HFFc6 (cell line): ENCODE results near the gene TLCD3B. TPM values are rescaled to one million over a fixed set of nuclear protein-coding genes. Genes with fewer than 3 reads are reported as not detected.
A peak's percentile ranks its signal among the peaks of the same experiment; 100 is the strongest.
"Not testable (repeated sequence)": the region's sequence is repeated elsewhere in the genome, so short reads cannot be mapped to it uniquely, and the experiment has no call there.

Source experiments
- DNase-seq: peaks from one replicate; pipeline ENCODE4 v3.0.0-alpha.2; 2018
- H3K27ac Mint-ChIP-seq: 2 replicates; pipeline ENCODE4 v1.8.0; 2020; ENCODE audit warnings: mild to moderate bottlenecking, mixed read lengths
- H3K27me3 Mint-ChIP-seq: 2 replicates; pipeline ENCODE4 v1.8.0; 2021; ENCODE audit warnings: mild to moderate bottlenecking, moderate library complexity, mixed read lengths; ENCODE audit not compliant: insufficient read depth
- H3K36me3 Mint-ChIP-seq: 2 replicates; pipeline ENCODE4 v1.8.0; 2021; ENCODE audit warnings: low read depth, mixed read lengths
- H3K4me1 Mint-ChIP-seq: 2 replicates; pipeline ENCODE4 v1.8.0; 2020; ENCODE audit warnings: low read depth, mixed read lengths
- H3K4me3 Mint-ChIP-seq: 2 replicates; pipeline ENCODE4 v1.8.0; 2020; ENCODE audit warnings: mild to moderate bottlenecking, moderate library complexity, mixed read lengths
- H3K9me3 Mint-ChIP-seq: 2 replicates; pipeline ENCODE4 v1.8.0; 2020; ENCODE audit warnings: mild to moderate bottlenecking, mixed read lengths
- total RNA-seq, 6 experiments: library from RNA; stranded (reverse); fragmentation: NEBNext Ultra II Directional; extraction: Animal tissue kit (Norgen Biotek cat#: 25700); gene quantifications; 2 replicates in 1 of 6; 3 replicates in 5 of 6; pipeline ENCODE4 v1.2.3, GENCODE V29; 2021
- TF ChIP-seq, protein P1 (sequence below): fragments of 200-600 bp; sonication (generic); IDR thresholded peaks from 2 replicates; pipeline ENCODE4 v1.5.0; 2021; ENCODE audit warnings: antibody characterized with exemption, mild to moderate bottlenecking

Gene TLCD3B
- total RNA-seq, 6 experiments from 2014 or later = 0.28 to 0.39 (median 0.33) TPM; not detected in 2

- Mint-ChIP-seq H3K27me3 (peaks cover 2% of the 10 kb centered on the region; the same call in 1 of the 2 replicates), H3K4me3 (no peak overlapping the region), H3K4me1 (peaks cover 11% of the 10 kb centered on the region), H3K9me3 (no peaks in the 10 kb centered on the region), H3K36me3 (0 out of 2 replicates have a peak, but pooled peaks cover 2% of the 10 kb centered on the region), H3K27ac (no peak overlapping the region)
- TF ChIP-seq, protein P1, sequence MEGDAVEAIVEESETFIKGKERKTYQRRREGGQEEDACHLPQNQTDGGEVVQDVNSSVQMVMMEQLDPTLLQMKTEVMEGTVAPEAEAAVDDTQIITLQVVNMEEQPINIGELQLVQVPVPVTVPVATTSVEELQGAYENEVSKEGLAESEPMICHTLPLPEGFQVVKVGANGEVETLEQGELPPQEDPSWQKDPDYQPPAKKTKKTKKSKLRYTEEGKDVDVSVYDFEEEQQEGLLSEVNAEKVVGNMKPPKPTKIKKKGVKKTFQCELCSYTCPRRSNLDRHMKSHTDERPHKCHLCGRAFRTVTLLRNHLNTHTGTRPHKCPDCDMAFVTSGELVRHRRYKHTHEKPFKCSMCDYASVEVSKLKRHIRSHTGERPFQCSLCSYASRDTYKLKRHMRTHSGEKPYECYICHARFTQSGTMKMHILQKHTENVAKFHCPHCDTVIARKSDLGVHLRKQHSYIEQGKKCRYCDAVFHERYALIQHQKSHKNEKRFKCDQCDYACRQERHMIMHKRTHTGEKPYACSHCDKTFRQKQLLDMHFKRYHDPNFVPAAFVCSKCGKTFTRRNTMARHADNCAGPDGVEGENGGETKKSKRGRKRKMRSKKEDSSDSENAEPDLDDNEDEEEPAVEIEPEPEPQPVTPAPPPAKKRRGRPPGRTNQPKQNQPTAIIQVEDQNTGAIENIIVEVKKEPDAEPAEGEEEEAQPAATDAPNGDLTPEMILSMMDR = no peak
- no peak for DNase-seq
These were observed 15.5 kb upstream of the TLCD3B start for GRCh38 chr16:30046588-30046987.

DNA sequence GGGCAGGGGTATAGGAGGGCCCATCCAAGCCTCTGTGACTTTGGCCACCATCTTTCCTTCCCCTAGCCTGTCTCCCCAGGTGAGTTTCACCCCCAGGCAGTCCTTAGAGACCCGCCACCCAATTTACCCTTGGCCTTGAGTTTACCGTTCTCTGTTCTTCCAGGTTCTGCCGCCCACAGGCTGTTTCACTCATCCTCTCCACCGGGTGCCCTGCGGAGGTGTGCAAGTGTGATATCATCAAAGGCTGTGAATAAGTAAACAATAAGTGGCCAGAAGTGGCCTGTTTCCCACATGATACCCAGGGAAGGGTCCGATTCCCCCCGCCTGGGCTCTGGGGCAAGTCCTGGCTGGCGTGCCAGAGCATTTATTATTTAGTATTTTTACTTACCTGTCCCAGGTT is 15.1 kb upstream of the TLCD3B start:
- no peaks in the 10 kb centered on the region for H3K36me3 Mint-ChIP-seq
- peaks cover 2% of the 10 kb centered on the region; the same call in 1 of the 2 replicates for H3K27me3 Mint-ChIP-seq
- H3K4me1 Mint-ChIP-seq = peaks cover 8% of the 10 kb centered on the region

DNA sequence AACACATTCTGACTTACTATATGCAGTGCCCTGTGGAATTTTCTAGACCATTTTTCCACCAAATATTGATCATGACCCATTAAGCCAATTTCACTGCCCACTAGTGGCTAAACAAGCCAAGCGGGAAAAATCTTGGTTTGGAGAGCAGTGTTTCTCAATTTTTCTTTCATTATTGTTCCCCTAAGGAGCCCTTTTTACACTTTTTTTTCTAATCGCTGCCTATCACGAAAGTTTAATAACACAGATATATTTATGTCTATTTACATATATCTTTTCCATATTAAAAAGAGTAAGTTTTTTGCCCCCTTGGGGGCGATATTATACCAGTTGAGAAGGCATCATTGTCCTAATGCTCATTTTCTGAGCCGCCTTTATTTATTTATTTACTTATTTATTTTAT is 10.8 kb upstream of the TLCD3B start:
- TF ChIP-seq, protein P1 = peak; percentile 83
- Mint-ChIP-seq H3K27ac (no peak overlapping the region), H3K9me3 (no peaks in the 10 kb centered on the region), H3K36me3 (no peaks in the 10 kb centered on the region), H3K4me1 (no peaks in the 10 kb centered on the region), H3K27me3 (peaks cover 10% of the 10 kb centered on the region), H3K4me3 (no peak overlapping the region)
- peak; percentile 53 for DNase-seq

More for the DNA sequence above, 15.1 kb upstream of the TLCD3B start:
- H3K4me3 Mint-ChIP-seq = no peak overlapping the region
- TF ChIP-seq, protein P1 = no peak
- no peak for DNase-seq
- H3K9me3 Mint-ChIP-seq = no peaks in the 10 kb centered on the region
- no peak overlapping the region for H3K27ac Mint-ChIP-seq

DNA sequence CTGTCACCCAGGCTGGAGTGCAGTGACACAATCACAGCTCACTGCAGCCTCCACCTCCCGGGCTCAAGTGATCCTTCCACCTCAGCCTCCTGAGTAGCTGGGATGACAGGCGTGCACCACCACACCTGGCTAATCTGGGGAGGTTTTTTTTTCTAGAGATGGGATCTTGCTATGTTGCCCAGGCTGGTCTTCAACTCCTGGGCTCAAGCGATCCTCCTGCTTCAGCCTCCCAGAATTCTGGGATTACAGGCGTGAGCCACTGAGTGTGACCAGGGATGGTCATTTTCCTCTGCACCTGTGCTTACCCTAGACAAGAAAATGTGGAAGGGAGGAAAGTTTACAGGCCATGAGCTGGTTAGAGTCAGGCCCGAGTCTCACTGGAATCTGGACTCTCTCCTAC is 9.6 kb upstream of the TLCD3B start:
- not testable (repeated sequence) for H3K9me3 Mint-ChIP-seq, H3K27ac Mint-ChIP-seq

DNA sequence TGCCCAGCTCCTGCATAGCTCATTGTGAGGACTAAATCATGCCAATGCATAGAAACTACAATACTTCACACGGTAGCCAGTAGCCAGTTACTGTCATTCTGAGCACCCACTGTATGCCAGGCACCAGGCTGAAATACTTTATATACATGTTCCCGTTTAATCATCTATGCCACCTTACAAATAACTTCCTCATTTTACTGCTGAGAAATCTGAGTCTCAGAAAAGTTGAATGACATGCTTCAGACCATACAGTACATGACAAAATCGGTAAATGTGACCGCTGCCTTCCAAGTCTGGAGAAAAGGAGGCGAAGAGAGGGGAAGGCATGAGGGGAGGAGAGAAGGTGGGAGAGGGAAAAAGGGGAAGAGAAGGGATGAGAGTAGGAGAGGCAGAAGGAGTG is 9.2 kb upstream of the TLCD3B start:
- TF ChIP-seq, protein P1 = no peak
- Mint-ChIP-seq H3K27ac (no peak overlapping the region), H3K27me3 (peaks cover 17% of the 10 kb centered on the region)

More for the DNA sequence above, 9.6 kb upstream of the TLCD3B start:
- peaks cover 12% of the 10 kb centered on the region for H3K27me3 Mint-ChIP-seq
- not testable (repeated sequence) for H3K4me3 Mint-ChIP-seq, H3K36me3 Mint-ChIP-seq, H3K4me1 Mint-ChIP-seq, DNase-seq

GRCh38 chr16:30033270-30033669 is 2.2 kb upstream of the TLCD3B start:
- peaks cover 6% of the 10 kb centered on the region; the same call in 1 of the 2 replicates for H3K4me1 Mint-ChIP-seq
- H3K9me3 Mint-ChIP-seq = no peaks in the 10 kb centered on the region
- H3K36me3 Mint-ChIP-seq = no peaks in the 10 kb centered on the region
- H3K27ac Mint-ChIP-seq = no peak overlapping the region
- no peak overlapping the region for H3K4me3 Mint-ChIP-seq
- peaks cover 47% of the 10 kb centered on the region for H3K27me3 Mint-ChIP-seq
- no peak for DNase-seq
- TF ChIP-seq, protein P1 = no peak

More for the DNA sequence above, 9.2 kb upstream of the TLCD3B start:
- no peak for DNase-seq
- Mint-ChIP-seq H3K36me3 (no peaks in the 10 kb centered on the region), H3K9me3 (no peaks in the 10 kb centered on the region), H3K4me3 (no peak overlapping the region), H3K4me1 (no peaks in the 10 kb centered on the region)
